AG09319 (cell line): ENCODE measurements around the gene TRIM17.
A peak's percentile ranks its signal among the peaks of the same experiment; 100 is the strongest.

Experiments
- DNase-seq: peaks from one replicate; pipeline ENCODE4 v3.0.0-alpha.2; 2010; ENCODE audit warnings: low read depth; ENCODE audit errors: extremely low read depth
- TF ChIP-seq, protein P1 (sequence below): IDR thresholded peaks from 2 replicates; pipeline ENCODE4 v1.5.1; 2011; ENCODE audit warnings: low read depth, mild to moderate bottlenecking, inconsistent platforms, low read length, moderate library complexity

Gene TRIM17

DNA sequence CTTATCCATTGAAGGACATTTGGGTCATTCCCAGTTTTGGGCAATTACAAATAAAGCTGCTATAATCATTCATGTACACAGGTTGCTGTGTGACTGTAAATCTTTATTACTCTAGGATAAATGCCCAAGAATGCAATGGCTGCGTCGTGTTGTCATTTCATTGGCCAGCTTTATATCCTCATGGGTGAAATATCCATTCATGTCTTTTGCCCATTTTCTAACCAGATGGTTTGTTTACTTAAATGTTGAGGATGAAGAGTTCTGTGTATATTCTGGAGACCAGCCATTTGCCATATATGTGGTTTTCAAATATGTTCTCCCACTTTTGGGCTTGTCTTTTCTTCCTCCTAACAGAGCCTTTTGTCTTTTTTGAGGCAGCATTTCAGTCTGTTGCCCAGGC lies 35.3 kb downstream of the TRIM17 start:
- TF ChIP-seq, protein P1, sequence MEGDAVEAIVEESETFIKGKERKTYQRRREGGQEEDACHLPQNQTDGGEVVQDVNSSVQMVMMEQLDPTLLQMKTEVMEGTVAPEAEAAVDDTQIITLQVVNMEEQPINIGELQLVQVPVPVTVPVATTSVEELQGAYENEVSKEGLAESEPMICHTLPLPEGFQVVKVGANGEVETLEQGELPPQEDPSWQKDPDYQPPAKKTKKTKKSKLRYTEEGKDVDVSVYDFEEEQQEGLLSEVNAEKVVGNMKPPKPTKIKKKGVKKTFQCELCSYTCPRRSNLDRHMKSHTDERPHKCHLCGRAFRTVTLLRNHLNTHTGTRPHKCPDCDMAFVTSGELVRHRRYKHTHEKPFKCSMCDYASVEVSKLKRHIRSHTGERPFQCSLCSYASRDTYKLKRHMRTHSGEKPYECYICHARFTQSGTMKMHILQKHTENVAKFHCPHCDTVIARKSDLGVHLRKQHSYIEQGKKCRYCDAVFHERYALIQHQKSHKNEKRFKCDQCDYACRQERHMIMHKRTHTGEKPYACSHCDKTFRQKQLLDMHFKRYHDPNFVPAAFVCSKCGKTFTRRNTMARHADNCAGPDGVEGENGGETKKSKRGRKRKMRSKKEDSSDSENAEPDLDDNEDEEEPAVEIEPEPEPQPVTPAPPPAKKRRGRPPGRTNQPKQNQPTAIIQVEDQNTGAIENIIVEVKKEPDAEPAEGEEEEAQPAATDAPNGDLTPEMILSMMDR = no peak
- no peak for DNase-seq

DNA sequence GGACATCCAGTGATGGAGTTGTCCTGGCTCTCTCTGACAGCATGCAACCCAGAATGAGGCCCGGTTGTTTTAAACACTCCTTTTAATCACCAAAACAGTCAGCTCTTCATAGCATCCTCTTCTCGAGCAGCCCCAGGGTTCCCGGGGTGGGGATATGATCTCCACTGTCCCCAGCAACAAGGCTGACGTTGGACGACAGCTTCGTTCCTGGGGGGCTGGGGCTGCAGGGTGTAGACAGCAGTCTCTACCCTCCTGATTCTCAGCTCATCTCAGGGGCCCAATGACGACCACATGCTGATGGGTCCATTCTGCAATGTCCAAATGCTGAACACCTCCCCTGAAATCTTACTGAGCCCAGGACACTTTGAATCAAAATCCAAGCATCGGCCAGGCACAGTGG lies 37.0 kb downstream of the TRIM17 start:
- TF ChIP-seq, protein P1 = no peak
- no peak for DNase-seq

DNA sequence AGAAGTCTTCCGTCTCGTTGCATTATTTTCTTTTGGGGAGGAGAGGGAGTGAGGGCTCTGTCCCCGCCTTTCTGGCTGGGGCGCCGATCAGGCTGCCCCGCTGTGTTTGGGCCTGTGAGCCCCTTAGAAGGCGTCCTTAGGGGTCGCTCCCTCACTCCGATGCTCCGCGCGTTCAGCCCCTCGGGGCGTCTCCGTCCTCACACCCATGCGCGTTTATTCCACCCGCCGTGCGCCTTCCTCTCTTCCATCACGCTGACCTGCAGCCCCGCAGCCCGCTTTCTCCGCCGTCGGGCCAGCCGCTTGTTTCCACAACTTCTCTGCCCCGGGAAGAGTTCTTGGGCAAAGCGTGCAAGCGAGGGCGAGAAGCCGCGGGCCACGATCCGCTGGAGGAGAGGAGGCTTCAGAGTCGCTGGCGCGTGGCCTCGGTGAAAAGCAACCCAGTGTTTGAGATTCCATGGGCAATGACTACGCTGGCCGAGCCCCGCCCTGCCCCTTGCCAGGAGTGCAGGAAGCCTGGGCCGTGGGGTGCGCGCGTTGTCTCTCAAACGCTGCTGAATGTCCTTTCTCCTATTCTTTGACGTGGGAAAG lies 37.7 kb downstream of the TRIM17 start:
- no peak for DNase-seq
- TF ChIP-seq, protein P1 = no peak

DNA sequence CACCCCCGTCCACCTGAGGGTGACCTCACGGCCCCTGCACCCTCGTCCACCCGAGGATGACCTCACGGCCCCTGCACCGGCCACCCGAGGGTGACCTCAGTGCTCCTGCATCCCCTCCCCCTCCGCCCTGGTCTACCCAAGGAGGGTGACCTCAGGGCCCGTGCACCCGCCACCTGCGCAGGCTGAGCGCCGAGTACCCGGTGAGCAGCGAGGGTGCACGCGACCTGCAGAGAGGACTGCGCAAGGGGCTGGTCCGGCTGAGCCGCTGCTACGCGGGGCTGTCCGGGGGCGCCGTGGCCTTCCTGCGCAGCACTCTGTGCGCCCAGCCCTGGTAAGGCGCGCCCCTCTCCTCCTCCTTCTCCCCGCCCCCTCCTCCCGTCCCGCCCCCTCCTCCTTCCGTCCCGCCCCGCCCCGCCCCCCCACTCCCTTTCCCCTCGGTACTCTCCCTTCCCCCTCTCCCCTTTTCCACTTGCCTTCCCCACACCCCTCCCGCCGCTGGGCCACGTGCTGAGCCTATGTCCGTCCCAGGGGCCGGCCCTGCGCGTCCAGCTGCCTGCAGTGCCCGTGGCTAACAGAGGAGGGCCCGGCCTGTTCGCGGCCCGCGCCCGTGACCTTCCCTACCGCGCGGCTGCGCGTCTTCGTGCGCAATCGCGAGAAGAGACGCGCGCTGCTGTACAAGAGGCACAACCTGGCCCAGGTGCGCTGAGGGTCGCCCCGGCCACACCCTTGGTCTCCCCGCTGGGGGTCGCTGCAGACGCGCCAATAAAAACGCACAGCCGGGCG lies 38.4 kb downstream of the TRIM17 start:
- TF ChIP-seq, protein P1 = peak; percentile 55

DNA sequence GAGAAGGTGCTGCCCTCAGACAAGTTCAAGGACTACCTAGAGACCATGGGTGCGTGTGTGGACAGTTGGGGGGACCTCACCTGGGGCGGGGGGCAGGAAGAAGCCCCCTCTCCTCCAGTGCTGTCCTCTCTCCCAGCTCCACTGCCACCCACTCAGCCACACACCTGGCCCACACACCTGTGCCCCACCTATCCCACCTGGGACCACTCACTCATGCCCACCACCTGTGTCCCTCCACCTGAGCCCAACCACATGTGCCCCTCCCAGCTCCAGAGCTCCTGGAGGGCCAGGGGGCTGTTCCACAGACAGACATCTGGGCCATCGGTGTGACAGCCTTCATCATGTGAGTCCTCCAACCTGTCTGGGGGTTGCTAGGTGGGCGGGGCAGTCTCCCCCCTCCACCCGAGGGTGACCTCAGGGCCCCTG lies 39.0 kb downstream of the TRIM17 start:
- TF ChIP-seq, protein P1 = no peak
- DNase-seq = no peak

More for the DNA sequence above, 38.4 kb downstream of the TRIM17 start:
- peak; percentile 52 for DNase-seq

DNA sequence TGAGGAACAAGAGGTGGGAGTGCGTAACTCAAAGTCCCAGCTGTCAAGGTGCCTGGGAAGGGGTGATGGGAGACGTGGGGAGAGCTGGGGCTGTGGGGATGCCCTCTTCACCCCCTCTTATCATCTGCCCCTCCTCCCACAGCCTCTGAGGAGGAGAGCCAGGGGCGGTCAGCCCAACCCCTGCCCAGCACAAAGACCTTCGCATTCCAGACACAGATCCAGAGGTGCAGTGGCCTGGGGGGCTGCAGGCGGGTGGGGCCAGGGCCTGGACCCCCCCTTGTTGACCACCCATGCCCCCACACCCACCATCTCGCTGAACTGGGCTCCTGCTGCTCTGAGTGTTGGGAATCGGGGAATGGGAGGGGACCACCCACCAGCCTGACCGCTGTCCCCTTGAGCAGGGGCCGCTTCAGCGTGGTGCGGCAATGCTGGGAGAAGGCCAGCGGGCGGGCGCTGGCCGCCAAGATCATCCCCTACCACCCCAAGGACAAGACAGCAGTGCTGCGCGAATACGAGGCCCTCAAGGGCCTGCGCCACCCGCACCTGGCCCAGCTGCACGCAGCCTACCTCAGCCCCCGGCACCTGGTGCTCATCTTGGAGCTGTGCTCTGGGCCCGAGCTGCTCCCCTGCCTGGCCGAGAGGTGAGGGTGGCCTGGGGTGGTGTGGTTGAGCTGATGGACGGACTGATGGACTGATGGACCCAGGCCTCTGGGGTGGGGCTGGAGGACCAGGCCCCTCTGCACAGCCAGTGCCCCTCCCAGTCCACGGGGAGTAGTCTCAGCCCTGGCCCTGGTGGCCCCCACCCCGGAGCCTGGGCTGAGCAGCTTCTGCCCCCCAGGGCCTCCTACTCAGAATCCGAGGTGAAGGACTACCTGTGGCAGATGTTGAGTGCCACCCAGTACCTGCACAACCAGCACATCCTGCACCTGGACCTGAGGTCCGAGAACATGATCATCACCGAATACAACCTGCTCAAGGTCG lies 39.7 kb downstream of the TRIM17 start:
- no peak for DNase-seq
- TF ChIP-seq, protein P1 = no peak

DNA sequence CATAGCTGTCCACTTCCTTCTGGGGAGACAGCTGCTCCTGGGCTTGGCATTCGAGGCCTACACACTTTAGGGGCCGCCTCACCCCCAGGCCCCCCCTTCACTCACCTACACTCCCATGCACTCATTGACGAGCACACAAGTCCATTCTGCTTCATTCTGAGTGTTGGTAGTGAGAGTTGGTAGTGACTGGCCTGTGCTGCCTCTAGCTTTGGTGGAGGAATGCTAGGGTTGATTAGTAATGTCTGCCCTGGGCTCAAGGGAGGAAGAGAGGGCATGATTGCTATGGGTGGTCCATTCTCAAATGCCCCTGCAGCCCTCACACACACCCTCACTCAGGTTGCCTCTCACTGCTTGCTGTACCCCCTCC lies 40.4 kb downstream of the TRIM17 start:
- no peak for DNase-seq
- TF ChIP-seq, protein P1 = no peak
